HEK293T (cell line): ENCODE data around the gene PHKB.

Experiments used
- CTCF ChIA-PET: fragments of 350-600 bp; formaldehyde crosslinking; extraction: SDS; loops from one replicate; lab custom pipeline; 2021; ENCODE audit warnings: antibody characterized with exemption, inconsistent platforms; lab: Yijun Ruan, JAX
- POLR2A ChIA-PET: fragments of 350-600 bp; formaldehyde crosslinking; extraction: SDS; loops from one replicate; lab custom pipeline; 2020; ENCODE audit warnings: antibody characterized with exemption, inconsistent platforms; lab: Yijun Ruan, JAX
- DNase-seq: peaks from one replicate; pipeline ENCODE4 v3.0.0; 2012; ENCODE audit warnings: mixed read lengths; ENCODE audit errors: extremely low spot score
- ARNT ChIP-seq: fragments of 450-650 bp; IDR thresholded peaks from 2 replicates; pipeline ENCODE4 v1.6.1; 2017; ENCODE audit warnings: mild to moderate bottlenecking
- BHLHE40 ChIP-seq: fragments of 450-650 bp; IDR thresholded peaks from 2 replicates; pipeline ENCODE4 v1.6.1; 2016; ENCODE audit warnings: mild to moderate bottlenecking, moderate library complexity, borderline replicate concordance
- CTBP1 ChIP-seq: fragments of 450-650 bp; IDR thresholded peaks from 2 replicates; pipeline ENCODE4 v1.6.1; 2016; ENCODE audit warnings: borderline replicate concordance
- ELF4 ChIP-seq: fragments of 450-650 bp; IDR thresholded peaks from 2 replicates; pipeline ENCODE4 v1.6.1; 2017; ENCODE audit warnings: antibody characterized with exemption
- FOXA1 ChIP-seq: fragments of 450-650 bp; IDR thresholded peaks from 2 replicates; pipeline ENCODE4 v1.6.1; 2016; ENCODE audit warnings: mild to moderate bottlenecking
- FOXK2 ChIP-seq: fragments of 450-650 bp; IDR thresholded peaks from 2 replicates; pipeline ENCODE4 v1.6.1; 2016; ENCODE audit warnings: mild to moderate bottlenecking
- FOXM1 ChIP-seq: fragments of 450-650 bp; IDR thresholded peaks from 2 replicates; pipeline ENCODE4 v1.6.1; 2017; ENCODE audit warnings: mild to moderate bottlenecking, borderline replicate concordance
- HDGF ChIP-seq: fragments of 450-650 bp; IDR thresholded peaks from 2 replicates; pipeline ENCODE4 v1.6.1; 2017; ENCODE audit warnings: antibody characterized with exemption, borderline replicate concordance
- L3MBTL2 ChIP-seq: fragments of 450-650 bp; conservative IDR thresholded peaks from 2 replicates; pipeline ENCODE4 v1.6.1; 2016; ENCODE audit warnings: mild to moderate bottlenecking
- LEF1 ChIP-seq: fragments of 450-650 bp; IDR thresholded peaks from 2 replicates; pipeline ENCODE4 v1.6.1; 2017; ENCODE audit warnings: mild to moderate bottlenecking, borderline replicate concordance
- NFRKB ChIP-seq: fragments of 450-650 bp; IDR thresholded peaks from 2 replicates; pipeline ENCODE4 v1.6.1; 2016; ENCODE audit warnings: mild to moderate bottlenecking, moderate library complexity
- SP1 ChIP-seq: fragments of 450-650 bp; IDR thresholded peaks from 2 replicates; pipeline ENCODE4 v1.6.1; 2017
- SUZ12 ChIP-seq: fragments of 450-650 bp; IDR thresholded peaks from 2 replicates; pipeline ENCODE4 v1.6.1; 2016; ENCODE audit warnings: mild to moderate bottlenecking
- TARDBP ChIP-seq: fragments of 450-650 bp; IDR thresholded peaks from 2 replicates; pipeline ENCODE4 v1.6.1; 2016
- ZNF384 ChIP-seq: fragments of 450-650 bp; IDR thresholded peaks from 2 replicates; pipeline ENCODE4 v1.6.1; 2016
- TF ChIP-seq, protein P1 (sequence below): fragments of 450-650 bp; IDR thresholded peaks from 2 replicates; pipeline ENCODE4 v1.6.1; 2016

The PHKB gene

DNA sequence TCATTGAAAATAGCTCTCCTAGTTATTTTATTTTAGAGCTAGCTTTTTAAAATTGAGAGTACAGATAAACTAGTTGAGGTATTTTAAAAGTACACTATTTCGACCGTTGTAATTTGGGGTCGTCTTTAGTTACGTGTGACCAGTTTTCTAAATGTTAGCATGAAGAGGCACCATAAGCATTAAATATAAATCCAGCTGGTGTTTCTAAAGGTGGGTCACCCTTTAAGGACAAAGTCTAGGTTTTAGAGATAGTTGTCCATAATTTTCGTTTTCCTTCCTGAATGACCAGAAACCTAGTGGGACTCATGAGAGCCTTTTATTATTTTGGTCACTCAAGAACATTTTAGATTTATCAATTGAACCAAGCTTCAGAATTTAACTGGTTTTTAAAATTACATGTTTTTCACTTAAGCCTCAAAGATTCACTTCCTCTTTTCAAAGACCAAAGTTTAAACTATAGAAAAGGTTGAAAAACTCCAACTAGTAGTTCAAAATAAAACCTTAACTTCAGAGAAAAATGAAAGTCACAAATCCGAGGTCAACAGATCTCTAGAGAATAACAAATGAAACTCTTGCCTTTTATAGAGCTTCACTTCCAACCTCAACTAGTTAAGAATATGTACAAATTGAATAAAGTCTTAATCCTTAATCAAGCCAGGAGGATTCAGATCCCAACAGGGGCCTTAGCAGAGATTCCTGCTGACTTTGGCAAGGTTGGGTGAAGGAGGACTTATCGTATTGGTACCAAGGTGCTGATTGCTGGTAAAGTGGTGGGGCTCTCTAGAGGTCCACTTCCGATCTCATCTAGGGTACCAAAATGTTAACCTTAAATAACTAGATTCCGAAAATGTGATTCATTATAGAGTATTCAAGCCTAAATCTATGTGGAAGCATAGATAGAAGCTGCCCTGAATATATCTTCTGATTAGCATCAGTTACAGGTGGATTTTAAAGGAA, 32.5 kb downstream of the PHKB start:
- ChIA-PET CTCF (no interaction called here), POLR2A (no interaction called here)
- DNase-seq: no peak
- TF ChIP-seq ARNT (no peak), TARDBP (no peak), LEF1 (no peak)

- ChIA-PET CTCF (no interaction called here), POLR2A (no interaction called here)
- no peak for DNase-seq
- TF ChIP-seq ARNT (no peak), LEF1 (no peak), HDGF (no peak), L3MBTL2 (no peak), FOXA1 (no peak), FOXK2 (no peak), SUZ12 (no peak), CTBP1 (no peak), FOXM1 (no peak), BHLHE40 (no peak), NFRKB (no peak)
- TF ChIP-seq, protein P1, sequence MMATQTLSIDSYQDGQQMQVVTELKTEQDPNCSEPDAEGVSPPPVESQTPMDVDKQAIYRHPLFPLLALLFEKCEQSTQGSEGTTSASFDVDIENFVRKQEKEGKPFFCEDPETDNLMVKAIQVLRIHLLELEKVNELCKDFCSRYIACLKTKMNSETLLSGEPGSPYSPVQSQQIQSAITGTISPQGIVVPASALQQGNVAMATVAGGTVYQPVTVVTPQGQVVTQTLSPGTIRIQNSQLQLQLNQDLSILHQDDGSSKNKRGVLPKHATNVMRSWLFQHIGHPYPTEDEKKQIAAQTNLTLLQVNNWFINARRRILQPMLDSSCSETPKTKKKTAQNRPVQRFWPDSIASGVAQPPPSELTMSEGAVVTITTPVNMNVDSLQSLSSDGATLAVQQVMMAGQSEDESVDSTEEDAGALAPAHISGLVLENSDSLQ: no peak
Observed at GRCh38 chr16:47499080-47499699, 38.1 kb downstream of the PHKB start.

DNA sequence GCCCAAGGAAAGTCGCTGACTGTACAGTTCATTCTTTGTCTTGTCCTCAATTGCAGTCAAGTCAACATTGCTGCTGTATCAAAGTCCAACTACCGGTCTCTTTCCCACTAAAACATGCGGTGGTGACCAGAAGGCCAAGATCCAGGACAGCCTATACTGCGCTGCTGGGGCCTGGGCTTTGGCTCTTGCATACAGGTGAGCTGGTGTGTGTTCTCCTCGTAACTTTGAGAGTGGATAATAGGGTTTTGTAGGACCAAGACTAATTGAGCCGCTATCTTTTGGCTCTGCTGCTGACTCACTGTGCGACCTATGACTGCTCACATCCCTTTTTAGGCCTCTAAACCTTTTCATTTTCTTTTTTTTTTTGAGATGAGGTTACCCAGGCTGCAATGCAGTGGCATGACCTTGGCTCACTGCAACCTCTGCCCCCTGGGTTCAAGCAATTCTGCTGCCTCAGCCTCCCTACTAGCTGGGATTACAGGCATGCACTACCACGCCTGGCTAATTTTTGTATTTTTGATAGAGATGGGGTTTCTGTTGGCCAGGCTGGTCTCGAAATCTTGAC, 38.7 kb downstream of the PHKB start:
- ChIA-PET CTCF (no interaction called here), POLR2A (no interaction called here)
- TF ChIP-seq CTBP1 (no peak), L3MBTL2 (no peak), SP1 (no peak), FOXM1 (no peak), SUZ12 (no peak), NFRKB (no peak), FOXK2 (no peak), BHLHE40 (no peak), ELF4 (no peak), ARNT (no peak), HDGF (no peak)
- TF ChIP-seq, protein P1: no peak
- no peak for DNase-seq

- TF ChIP-seq, protein P1: no peak
- no peak for TF ChIP-seq SUZ12
- no peak for TF ChIP-seq NFRKB
- TF ChIP-seq FOXK2: no peak
- no peak for TF ChIP-seq TARDBP
- no peak for DNase-seq
- CTCF ChIA-PET: interaction anchor here (0.6 kb wide), 1 partner anchor 551 kb away, joined by 3 read pairs; no protein-coding TSS in a partner anchor
- POLR2A ChIA-PET: no interaction called here
Observed at GRCh38 chr16:47503936-47504335, 42.8 kb downstream of the PHKB start.

- TF ChIP-seq SP1 (no peak), FOXA1 (no peak), ELF4 (no peak), FOXM1 (no peak), BHLHE40 (no peak), TARDBP (no peak), ARNT (no peak)
- POLR2A ChIA-PET: no interaction called here
- DNase-seq: no peak
- CTCF ChIA-PET: no interaction called here
Observed at GRCh38 chr16:47504599-47504998, 43.5 kb downstream of the PHKB start.

DNA sequence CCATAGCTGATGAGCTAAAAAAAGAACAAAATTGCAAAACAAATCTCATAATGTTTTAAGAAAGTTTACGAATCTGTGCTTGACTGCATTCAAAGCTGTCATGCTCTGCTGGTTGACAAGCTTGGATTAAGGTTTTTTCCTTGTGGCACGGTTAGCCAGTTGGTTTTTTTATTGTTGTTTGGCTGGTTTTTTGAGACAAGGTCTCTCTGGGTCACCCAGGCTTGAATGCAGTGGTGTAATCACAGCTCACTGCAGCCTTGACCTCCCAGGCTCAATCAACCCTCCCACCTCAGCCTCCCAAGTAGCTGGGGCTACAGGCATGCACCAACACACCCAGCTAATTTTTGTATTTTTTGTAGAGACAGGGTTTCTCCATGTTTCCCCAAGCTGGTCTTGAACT, 45.7 kb downstream of the PHKB start:
- no peak for DNase-seq
- CTCF ChIA-PET: interaction anchor here (0.6 kb wide), 1 partner anchor 377 kb away, joined by 3 read pairs; no protein-coding TSS in a partner anchor
- TF ChIP-seq SP1: no peak
- no peak for TF ChIP-seq BHLHE40
- no peak for TF ChIP-seq FOXK2
- no peak for TF ChIP-seq ELF4
- no peak for TF ChIP-seq FOXA1
- TF ChIP-seq TARDBP: no peak
- TF ChIP-seq NFRKB: no peak
- no peak for TF ChIP-seq SUZ12
- TF ChIP-seq L3MBTL2: no peak
- no peak for TF ChIP-seq FOXM1
- no peak for TF ChIP-seq LEF1
- TF ChIP-seq ZNF384: no peak
- TF ChIP-seq CTBP1: no peak
- TF ChIP-seq ARNT: no peak
- no peak for TF ChIP-seq HDGF
- TF ChIP-seq, protein P1: no peak
- POLR2A ChIA-PET: no interaction called here
